Endothelial cell of umbilical vein (primary cell): Measurements from ENCODE around the gene RELN. TPM values are rescaled to one million over a fixed set of nuclear protein-coding genes. Genes with fewer than 3 reads are reported as not detected.

Experiments used
- BruUV-seq: library from RNA; stranded (reverse); fragments of 400-500 nt; replicated peaks from 2 replicates; lab custom pipeline; 2021; lab: Mats Ljungman, UMichigan
- CTCF ChIA-PET: fragments of 300-600, 350-600 bp; sonication (Branson Sonifier 250); formaldehyde crosslinking; loops from one replicate; lab custom pipeline; 2021; ENCODE audit warnings: antibody characterized with exemption, inconsistent platforms; lab: Charles Lee
- POLR2A ChIA-PET: fragments of 300-600, 350-600 bp; sonication (Branson Sonifier 250); formaldehyde crosslinking; loops from one replicate; lab custom pipeline; 2021; ENCODE audit warnings: antibody characterized with exemption, inconsistent platforms; lab: Charles Lee
- DNase-seq: peaks from one replicate; pipeline ENCODE4 v3.0.0-alpha.2; 2011; ENCODE audit warnings: low read depth, low spot score
- FAIRE-seq: peaks from 2 replicates; lab custom pipeline; 2011; peaks lifted over from hg19 to GRCh38; lab: Jason Lieb, UNC
- H2AFZ ChIP-seq: 2 replicates; pipeline ENCODE4 v1.6.0; 2012; ENCODE audit warnings: low read depth, low read length, control low read depth, inconsistent platforms
- H3K27ac ChIP-seq: 2 replicates; pipeline ENCODE4 v1.5.1; 2011; ENCODE audit warnings: low read depth, mild to moderate bottlenecking, control low read depth, low read length, moderate library complexity; ENCODE audit not compliant: insufficient read depth
- H3K27me3 ChIP-seq, 2 experiments: 2 replicates each; pipeline versions ENCODE4 v1.6.0 to v1.6.1; 2011; ENCODE audit warnings: low read length in 2 of 2, mixed read lengths in 1 of 2; ENCODE audit not compliant: control insufficient read depth in 2 of 2, insufficient read depth in 2 of 2
- H3K36me3 ChIP-seq, 2 experiments: 2 replicates in 1 of 2; 3 replicates in 1 of 2; pipeline ENCODE4 v1.5.1; 2011; ENCODE audit warnings: low read length in 2 of 2, mild to moderate bottlenecking in 1 of 2, moderate library complexity in 1 of 2; ENCODE audit not compliant: control insufficient read depth in 2 of 2, insufficient read depth in 2 of 2; ENCODE audit errors: extremely low read depth in 1 of 2
- H3K4me1 ChIP-seq: 3 replicates; pipeline ENCODE4 v1.5.1; 2011; ENCODE audit warnings: mild to moderate bottlenecking, low read length; ENCODE audit not compliant: control insufficient read depth, insufficient read depth; ENCODE audit errors: extremely low read depth
- H3K4me2 ChIP-seq: 2 replicates; pipeline ENCODE4 v1.6.1; 2011; ENCODE audit warnings: low read length, control low read depth, mixed read lengths; ENCODE audit not compliant: insufficient read depth
- H3K4me3 ChIP-seq, 3 experiments: fragments of 200-600 bp in 1 of 3; sonication (generic), shearing (Covaris generic) in 1 of 3; replicated peaks in 1 of 3; 2 replicates each; pipeline ENCODE4 v1.5.1; 2011 to 2016; ENCODE audit warnings: control low read depth in 3 of 3, low read length in 3 of 3, mild to moderate bottlenecking in 2 of 3, inconsistent platforms in 1 of 3, low read depth in 1 of 3, moderate library complexity in 1 of 3; ENCODE audit not compliant: insufficient read depth in 1 of 3
- H3K79me2 ChIP-seq: 2 replicates; pipeline ENCODE4 v1.6.0; 2012; ENCODE audit warnings: low read length, inconsistent platforms; ENCODE audit not compliant: control insufficient read depth, insufficient read depth
- H3K9ac ChIP-seq: replicated peaks from 2 replicates; pipeline ENCODE3; 2011; ENCODE audit warnings: low read length, control low read depth; ENCODE audit not compliant: insufficient read depth; ENCODE audit errors: extremely low read depth
- H3K9me1 ChIP-seq: replicated peaks from 3 replicates; pipeline ENCODE4 v1.6.0; 2011; ENCODE audit warnings: mild to moderate bottlenecking, low read length; ENCODE audit not compliant: control insufficient read depth, insufficient read depth; ENCODE audit errors: extremely low read depth
- H3K9me3 ChIP-seq: replicated peaks from 2 replicates; pipeline ENCODE4 v1.5.1; 2012; ENCODE audit warnings: low read length, inconsistent platforms; ENCODE audit not compliant: control insufficient read depth, insufficient read depth
- H4K20me1 ChIP-seq: replicated peaks from 2 replicates; pipeline ENCODE3; 2011; ENCODE audit warnings: mild to moderate bottlenecking, low read length; ENCODE audit not compliant: control insufficient read depth, insufficient read depth; ENCODE audit errors: extremely low read depth
- EZH2 ChIP-seq: IDR thresholded peaks from 2 replicates; pipeline ENCODE4 v1.6.1; 2012; ENCODE audit warnings: borderline replicate concordance, low read depth, mild to moderate bottlenecking, moderate library complexity, low read length, inconsistent platforms; ENCODE audit not compliant: severe bottlenecking
- FOS ChIP-seq: IDR thresholded peaks from 2 replicates; pipeline ENCODE4 v1.6.1; 2011; ENCODE audit warnings: mild to moderate bottlenecking, low read length, moderate library complexity, borderline replicate concordance; ENCODE audit not compliant: insufficient read depth
- GATA2 ChIP-seq: IDR thresholded peaks from 2 replicates; pipeline ENCODE4 v1.7.0; 2011; ENCODE audit warnings: low read depth, mild to moderate bottlenecking, moderate library complexity, mixed read lengths, low read length; ENCODE audit not compliant: insufficient read length, insufficient read depth
- JUN ChIP-seq: IDR thresholded peaks from 2 replicates; pipeline ENCODE4 v1.6.1; 2011; ENCODE audit warnings: borderline replicate concordance, low read depth; ENCODE audit not compliant: insufficient read length, insufficient read depth
- MYC ChIP-seq: IDR thresholded peaks from one replicate; pipeline ENCODE4 v1.6.1; 2011; ENCODE audit warnings: mild to moderate bottlenecking, low read depth, low read length
- POLR2A ChIP-seq: IDR thresholded peaks from 2 replicates; pipeline ENCODE4 v1.6.1; 2012; ENCODE audit warnings: low read depth, mild to moderate bottlenecking, control low read depth, low read length
- POLR2AphosphoS5 ChIP-seq: IDR thresholded peaks from 2 replicates; pipeline ENCODE4 v1.6.1; 2012; ENCODE audit warnings: low read depth, mild to moderate bottlenecking, control low read depth, low read length, moderate library complexity; ENCODE audit not compliant: insufficient read depth
- dilution Hi-C: fragments of 300-500 bp; cut with MboI; formaldehyde crosslinking; loops from one replicate; pipeline ENCODE4 v1.15.0; 2019; ENCODE audit warnings: low sequenced_read_pairs; ENCODE audit not compliant: extremely low pct_ligation_motif_present
- intact Hi-C: fragments of 100-400 bp; cut with micrococcal nuclease; formaldehyde crosslinking; loops from one replicate; pipeline ENCODE4 v1.10.0; 2022
- polyA plus RNA-seq, 4 experiments: library from polyadenylated mRNA; depleted of rRNA in 3 of 4; stranded (reverse) in 3 of 4; unstranded in 1 of 4; fragments of >200 nt; gene quantifications; 2 replicates each; pipeline versions ENCODE4 v1.2.1 to v1.2.3, GENCODE V29; 2011 to 2012; ENCODE audit warnings: missing spikeins in 1 of 4
- total RNA-seq: library from RNA; stranded (reverse); gene quantifications from 2 replicates; pipeline ENCODE4 v1.2.3, GENCODE V29; 2021
- TF ChIP-seq, protein P1 (sequence below): IDR thresholded peaks from 2 replicates; pipeline ENCODE4 v1.6.1; 2011; ENCODE audit not compliant: insufficient read depth, insufficient read length
- TF ChIP-seq, protein P2 (sequence below), 2 donors: IDR thresholded peaks; 1 replicate in 1 of 2; 2 replicates in 1 of 2; pipeline ENCODE4 v1.5.1; 2011; ENCODE audit warnings: low read length in 2 of 2, mild to moderate bottlenecking in 2 of 2, moderate library complexity in 2 of 2, control low read depth in 1 of 2, inconsistent platforms in 1 of 2, low read depth in 1 of 2; ENCODE audit not compliant: insufficient read depth in 1 of 2; ENCODE audit errors: extremely low read depth in 1 of 2

The RELN gene
- total and polyA plus RNA-seq, 2 donors (not counting 3 experiments of a cell fraction or from before 2014, with no cell fraction given), result 0.15 to 0.22 TPM

DNA sequence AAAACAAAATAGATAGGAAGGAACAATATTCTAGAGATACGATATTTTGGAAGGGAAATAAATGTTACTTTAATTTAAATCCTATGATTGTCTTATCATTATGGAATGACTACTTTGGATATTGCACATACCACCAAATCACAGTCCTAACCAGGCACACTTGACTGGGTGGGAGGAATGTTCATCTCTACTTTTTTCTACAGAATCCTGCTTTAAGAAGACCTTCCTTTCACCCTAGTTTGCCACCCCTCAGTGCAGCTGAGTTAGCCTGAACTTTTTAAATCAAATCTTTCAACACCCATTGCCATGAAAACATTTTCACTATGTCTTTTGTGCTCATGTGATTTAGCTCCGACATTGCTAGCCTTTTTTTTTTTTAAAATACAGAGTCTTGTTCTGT, 38.1 kb downstream of the RELN start:
- no TSS peak for BruUV-seq
- FAIRE-seq, result no peak
- POLR2A ChIA-PET, result no interaction called here

GRCh38 chr7:103949374-103949773, 40.1 kb downstream of the RELN start:
- H3K9me3 ChIP-seq, result no peaks in the 10 kb centered on the region
- intact Hi-C loops, result no loop called here
- ChIA-PET CTCF (no interaction called here), POLR2A (no interaction called here)
- no peak overlapping the region for H3K4me2 ChIP-seq
- no peak overlapping the region for H2AFZ ChIP-seq
- H3K79me2 ChIP-seq, result no peaks in the 10 kb centered on the region
- TF ChIP-seq POLR2AphosphoS5 (no peak), EZH2 (no peak), JUN (no peak), POLR2A (no peak), MYC (no peak), GATA2 (no peak), FOS (no peak)
- TF ChIP-seq, protein P1, sequence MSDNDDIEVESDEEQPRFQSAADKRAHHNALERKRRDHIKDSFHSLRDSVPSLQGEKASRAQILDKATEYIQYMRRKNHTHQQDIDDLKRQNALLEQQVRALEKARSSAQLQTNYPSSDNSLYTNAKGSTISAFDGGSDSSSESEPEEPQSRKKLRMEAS, result no peak
- TF ChIP-seq, protein P2, sequence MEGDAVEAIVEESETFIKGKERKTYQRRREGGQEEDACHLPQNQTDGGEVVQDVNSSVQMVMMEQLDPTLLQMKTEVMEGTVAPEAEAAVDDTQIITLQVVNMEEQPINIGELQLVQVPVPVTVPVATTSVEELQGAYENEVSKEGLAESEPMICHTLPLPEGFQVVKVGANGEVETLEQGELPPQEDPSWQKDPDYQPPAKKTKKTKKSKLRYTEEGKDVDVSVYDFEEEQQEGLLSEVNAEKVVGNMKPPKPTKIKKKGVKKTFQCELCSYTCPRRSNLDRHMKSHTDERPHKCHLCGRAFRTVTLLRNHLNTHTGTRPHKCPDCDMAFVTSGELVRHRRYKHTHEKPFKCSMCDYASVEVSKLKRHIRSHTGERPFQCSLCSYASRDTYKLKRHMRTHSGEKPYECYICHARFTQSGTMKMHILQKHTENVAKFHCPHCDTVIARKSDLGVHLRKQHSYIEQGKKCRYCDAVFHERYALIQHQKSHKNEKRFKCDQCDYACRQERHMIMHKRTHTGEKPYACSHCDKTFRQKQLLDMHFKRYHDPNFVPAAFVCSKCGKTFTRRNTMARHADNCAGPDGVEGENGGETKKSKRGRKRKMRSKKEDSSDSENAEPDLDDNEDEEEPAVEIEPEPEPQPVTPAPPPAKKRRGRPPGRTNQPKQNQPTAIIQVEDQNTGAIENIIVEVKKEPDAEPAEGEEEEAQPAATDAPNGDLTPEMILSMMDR (IDR thresholded peaks at IDR 0.05; ENCODE audit: extremely low read depth in 1 of 2, insufficient read depth in 1 of 2, low read depth in 1 of 2, low read length in 2 of 2), result no peak
- dilution Hi-C loops, result no loop called here
- H3K9me1 ChIP-seq, result no peaks in the 10 kb centered on the region
- H3K4me1 ChIP-seq, result no peaks in the 10 kb centered on the region
- no peaks in the 10 kb centered on the region for H3K27me3 ChIP-seq
- no peaks in the 10 kb centered on the region for H3K36me3 ChIP-seq
- no peak overlapping the region for H3K9ac ChIP-seq
- no peak overlapping the region for H3K27ac ChIP-seq
- no peak overlapping the region for H3K4me3 ChIP-seq
- H4K20me1 ChIP-seq, result no peaks in the 10 kb centered on the region
- no TSS peak for BruUV-seq
- DNase-seq (no peak), FAIRE-seq (no peak)

More for the DNA sequence above, 38.1 kb downstream of the RELN start:
- Histone ChIP-seq H3K36me3 (no peaks in the 10 kb centered on the region), H3K9me1 (no peaks in the 10 kb centered on the region), H2AFZ (no peak overlapping the region), H3K4me2 (no peak overlapping the region), H3K27me3 (peaks cover 0 to 5% of the 10 kb centered on the region in 2 experiments), H3K4me3 (no peak overlapping the region), H3K9ac (no peak overlapping the region), H3K79me2 (no peaks in the 10 kb centered on the region), H3K4me1 (no peaks in the 10 kb centered on the region), H4K20me1 (no peaks in the 10 kb centered on the region), H3K27ac (no peak overlapping the region), H3K9me3 (no peaks in the 10 kb centered on the region)
- intact Hi-C loops, result no loop called here
- dilution Hi-C loops, result no loop called here
- CTCF ChIA-PET, result interaction anchor here (1.2 to 1.3 kb wide), 2 partner anchors 11 to 22 kb away, joined by 3 read pairs; no protein-coding TSS in a partner anchor
- no peak for TF ChIP-seq POLR2A
- TF ChIP-seq JUN, result no peak
- no peak for TF ChIP-seq FOS
- no peak for TF ChIP-seq GATA2
- TF ChIP-seq, protein P1, result no peak
- no peak for TF ChIP-seq MYC
- no peak for TF ChIP-seq EZH2
- DNase-seq, result no peak
